Testis (tissue), 2 donors: ENCODE data around the gene CXADR.
"Not testable (repeated sequence)": the region's sequence is repeated elsewhere in the genome, so short reads cannot be mapped to it uniquely, and the experiment has no call there.

Source experiments
- CTCF ChIP-seq, 3 experiments: fragments of 450-650 bp in 2 of 3; fragments of 200-600 bp in 1 of 3; sonication (generic) in 1 of 3; IDR thresholded peaks; one replicate each; pipeline ENCODE4 v1.5.1; 2016 to 2019; ENCODE audit warnings: antibody characterized with exemption in 3 of 3, mild to moderate bottlenecking in 2 of 3, moderate library complexity in 1 of 3
- POLR2A ChIP-seq: fragments of 450-650 bp; IDR thresholded peaks from one replicate; pipeline ENCODE4 v1.6.1; 2017; ENCODE audit warnings: antibody characterized with exemption, mild to moderate bottlenecking, moderate library complexity

GRCh38 chr21:17523979-17524494, 11.2 kb downstream of the CXADR start:
- TF ChIP-seq POLR2A; CTCF (IDR thresholded peaks at IDR 0.05): not testable (repeated sequence)
